Spleen (tissue), 7 donors: Measurements from ENCODE around the gene SMIM3.

Experiments used
- CTCF ChIP-seq, 11 experiments: fragments of 200-600 bp in 7 of 11; fragments of 450-650 bp in 4 of 11; sonication (generic) in 4 of 11; IDR thresholded peaks in 8 of 11; conservative IDR thresholded peaks in 3 of 11; 1 replicate in 7 of 11; 2 replicates in 4 of 11; pipeline versions ENCODE4 v1.4.0 to v1.8.0; 2016 to 2021; ENCODE audit warnings: antibody characterized with exemption in 11 of 11, inconsistent platforms in 4 of 11, mild to moderate bottlenecking in 1 of 11
- POLR2A ChIP-seq, 3 donors: fragments of 450-650 bp; IDR thresholded peaks; one replicate each; pipeline ENCODE4 v1.5.1; 2017; ENCODE audit warnings: antibody characterized with exemption in 3 of 3, mild to moderate bottlenecking in 1 of 3
- donor health status: DM: no; HTN: no; CAD: no; lungs with moderate emphysema.
- donor health status: DM: no; HTN: no; CAD: no.
- donor health status: DM: no; HTN: no; CAD: no.

- TF ChIP-seq CTCF (IDR thresholded peaks at IDR 0.05 in 8 of 11, conservative IDR thresholded peaks at IDR 0.05 in 3 of 11), result no peak
- TF ChIP-seq POLR2A (IDR thresholded peaks at IDR 0.05), result no peak
Observed at GRCh38 chr5:150771034-150771795, 7.3 kb upstream of the SMIM3 start.
